ENCODE results near the gene SLC13A1. TPM values are rescaled to one million over a fixed set of nuclear protein-coding genes. Genes with fewer than 3 reads are reported as not detected.

SLC13A1 gene, protein sequence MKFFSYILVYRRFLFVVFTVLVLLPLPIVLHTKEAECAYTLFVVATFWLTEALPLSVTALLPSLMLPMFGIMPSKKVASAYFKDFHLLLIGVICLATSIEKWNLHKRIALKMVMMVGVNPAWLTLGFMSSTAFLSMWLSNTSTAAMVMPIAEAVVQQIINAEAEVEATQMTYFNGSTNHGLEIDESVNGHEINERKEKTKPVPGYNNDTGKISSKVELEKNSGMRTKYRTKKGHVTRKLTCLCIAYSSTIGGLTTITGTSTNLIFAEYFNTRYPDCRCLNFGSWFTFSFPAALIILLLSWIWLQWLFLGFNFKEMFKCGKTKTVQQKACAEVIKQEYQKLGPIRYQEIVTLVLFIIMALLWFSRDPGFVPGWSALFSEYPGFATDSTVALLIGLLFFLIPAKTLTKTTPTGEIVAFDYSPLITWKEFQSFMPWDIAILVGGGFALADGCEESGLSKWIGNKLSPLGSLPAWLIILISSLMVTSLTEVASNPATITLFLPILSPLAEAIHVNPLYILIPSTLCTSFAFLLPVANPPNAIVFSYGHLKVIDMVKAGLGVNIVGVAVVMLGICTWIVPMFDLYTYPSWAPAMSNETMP
- total RNA-seq = 10 to 100 TPM in 3 of 4 donors, not detected in 1; 26.2 to 93.2 (median 33.8) TPM

DNA sequence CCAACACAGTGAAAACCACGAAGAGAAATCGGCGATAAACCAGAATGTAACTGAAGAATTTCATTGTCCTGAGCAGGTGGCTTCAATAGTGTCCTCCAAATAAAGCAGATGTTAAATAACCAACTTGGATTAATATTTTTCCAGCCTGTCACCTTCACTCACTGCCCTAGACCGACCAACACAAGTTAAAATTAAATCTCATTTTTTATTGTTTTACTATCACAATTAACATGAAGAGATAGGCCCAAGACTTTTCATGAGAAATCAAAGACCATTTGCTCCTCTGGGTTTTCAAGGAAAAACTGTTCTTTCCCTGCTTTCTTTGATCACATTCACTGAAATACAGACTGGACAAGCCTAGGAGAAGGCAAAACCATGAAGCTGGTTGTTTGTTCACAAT lies at the start of gene SLC13A1:
TSS of gene SLC13A1 (minus strand) at position 87 of the 400 bp plus-strand sequence. CDS start at position 64, 23 bp downstream.
- H3K27ac ChIP-seq = peak within 1 kb of the TSS in 3 of 4 donors; percentile 31 to 76 (median 58)

DNA sequence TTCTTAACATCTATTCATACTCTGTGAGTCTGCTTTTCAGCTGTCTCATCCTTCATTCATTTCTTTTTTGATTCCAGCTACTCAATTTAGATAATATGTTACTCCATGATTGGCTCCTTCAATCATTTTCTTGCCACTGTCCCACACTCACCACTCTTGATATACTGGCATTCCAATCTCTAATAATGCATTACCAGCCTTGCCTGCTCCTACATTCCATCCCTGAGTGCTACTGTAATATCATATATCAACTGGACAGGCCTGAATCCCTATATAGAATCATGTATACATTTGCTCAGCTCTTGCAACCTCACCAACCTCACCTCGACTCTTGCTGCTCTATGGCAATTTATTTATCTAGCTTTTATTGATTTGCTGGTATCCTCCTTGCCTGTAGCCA lies 45.0 kb upstream of the SLC13A1 start:
- no peak for DNase-seq
- Histone ChIP-seq H3K9me3 (no peaks in the 10 kb centered on the region), H3K36me3 (no peaks in the 10 kb centered on the region), H3K27ac (no peak overlapping the region), H3K4me3 (no peak overlapping the region), H3K27me3 (no peaks in the 10 kb centered on the region), H3K4me1 (peaks cover 0 to 10% (median 0%) of the 10 kb centered on the region in 4 donors)
- TF ChIP-seq POLR2A (IDR thresholded peaks at IDR 0.05) = no peak
- TF ChIP-seq, protein P1, sequence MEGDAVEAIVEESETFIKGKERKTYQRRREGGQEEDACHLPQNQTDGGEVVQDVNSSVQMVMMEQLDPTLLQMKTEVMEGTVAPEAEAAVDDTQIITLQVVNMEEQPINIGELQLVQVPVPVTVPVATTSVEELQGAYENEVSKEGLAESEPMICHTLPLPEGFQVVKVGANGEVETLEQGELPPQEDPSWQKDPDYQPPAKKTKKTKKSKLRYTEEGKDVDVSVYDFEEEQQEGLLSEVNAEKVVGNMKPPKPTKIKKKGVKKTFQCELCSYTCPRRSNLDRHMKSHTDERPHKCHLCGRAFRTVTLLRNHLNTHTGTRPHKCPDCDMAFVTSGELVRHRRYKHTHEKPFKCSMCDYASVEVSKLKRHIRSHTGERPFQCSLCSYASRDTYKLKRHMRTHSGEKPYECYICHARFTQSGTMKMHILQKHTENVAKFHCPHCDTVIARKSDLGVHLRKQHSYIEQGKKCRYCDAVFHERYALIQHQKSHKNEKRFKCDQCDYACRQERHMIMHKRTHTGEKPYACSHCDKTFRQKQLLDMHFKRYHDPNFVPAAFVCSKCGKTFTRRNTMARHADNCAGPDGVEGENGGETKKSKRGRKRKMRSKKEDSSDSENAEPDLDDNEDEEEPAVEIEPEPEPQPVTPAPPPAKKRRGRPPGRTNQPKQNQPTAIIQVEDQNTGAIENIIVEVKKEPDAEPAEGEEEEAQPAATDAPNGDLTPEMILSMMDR (IDR thresholded peaks at IDR 0.05) = no peak

More for the DNA sequence above, at the start of gene SLC13A1:
- TF ChIP-seq, protein P1 (IDR thresholded peaks at IDR 0.05) = no peak
- no peak for TF ChIP-seq POLR2A (IDR thresholded peaks at IDR 0.05)
- Histone ChIP-seq H3K36me3 (no peaks in the 10 kb centered on the region), H3K4me1 (no peaks in the 10 kb centered on the region), H3K9me3 (no peaks in the 10 kb centered on the region), H3K4me3 (peak within 1 kb of the TSS in 3 of 4 donors; percentile 13 to 51 (median 38)), H3K27me3 (no peaks in the 10 kb centered on the region)
- DNase-seq = no peak

DNA sequence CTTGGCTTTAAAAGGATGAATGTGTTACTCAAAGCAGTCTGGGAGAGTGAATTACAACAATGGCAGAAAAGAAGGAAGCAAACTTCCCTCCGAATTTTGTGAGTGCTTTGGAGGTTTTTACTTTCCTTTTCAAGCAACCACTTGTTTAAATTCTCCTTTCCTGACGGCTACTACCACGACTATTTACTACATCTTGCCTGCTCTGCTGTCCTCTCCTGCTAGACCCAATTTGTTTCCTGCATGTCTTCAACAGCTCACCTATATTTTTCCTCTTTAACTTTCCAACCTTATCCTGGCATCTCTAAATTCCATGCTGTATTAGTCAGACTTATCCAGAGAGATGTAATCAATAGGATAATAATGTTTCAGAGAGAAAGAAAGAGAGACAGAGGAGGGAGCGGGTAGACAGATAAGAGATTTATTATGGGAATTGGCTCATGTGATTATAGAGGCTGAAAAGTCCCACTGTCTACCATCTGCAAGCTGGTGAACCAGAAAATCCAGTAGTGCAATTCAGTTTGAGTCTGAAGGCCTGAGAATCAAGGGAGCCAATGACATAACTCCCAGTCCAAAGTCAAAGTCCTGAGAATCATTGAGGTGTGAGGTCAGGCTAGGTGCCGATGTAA lies 42.8 kb upstream of the SLC13A1 start:
- H3K9me3 ChIP-seq = no peaks in the 10 kb centered on the region
- H3K36me3 ChIP-seq = no peaks in the 10 kb centered on the region
- DNase-seq = peak in 1 of 3 donors; percentile 67
- H3K4me3 ChIP-seq = no peak overlapping the region
- peaks cover 0 to 10% (median 0%) of the 10 kb centered on the region in 4 donors for H3K4me1 ChIP-seq
- no peaks in the 10 kb centered on the region for H3K27me3 ChIP-seq
- no peak for TF ChIP-seq POLR2A (IDR thresholded peaks at IDR 0.05)
- TF ChIP-seq, protein P1 (IDR thresholded peaks at IDR 0.05) = no peak
- H3K27ac ChIP-seq = peak overlapping the region in 2 of 4 donors; percentile 49 to 55

DNA sequence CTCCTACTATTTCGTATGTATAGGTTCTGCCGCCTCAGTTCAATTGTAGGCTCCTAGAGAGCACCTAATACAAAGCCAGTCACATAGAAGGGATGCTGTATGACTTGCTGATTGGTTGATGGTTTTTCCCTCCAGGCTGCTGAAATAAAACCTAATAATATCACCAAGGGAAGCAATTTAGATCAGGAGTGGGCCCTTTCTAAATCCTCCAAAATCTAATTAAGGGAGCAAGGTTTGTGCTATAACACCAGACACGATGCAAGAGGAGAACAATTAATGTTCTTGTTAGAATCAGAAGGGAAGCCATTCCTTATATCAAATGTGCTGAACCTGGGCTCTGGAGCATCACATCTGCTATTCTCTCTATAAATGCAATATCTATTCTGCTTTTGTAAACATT lies 42.0 kb upstream of the SLC13A1 start:
- Histone ChIP-seq H3K36me3 (no peaks in the 10 kb centered on the region), H3K27me3 (no peaks in the 10 kb centered on the region), H3K4me3 (no peak overlapping the region), H3K9me3 (no peaks in the 10 kb centered on the region), H3K4me1 (peaks cover 0 to 10% (median 0%) of the 10 kb centered on the region in 4 donors), H3K27ac (no peak overlapping the region)
- TF ChIP-seq, protein P1 (IDR thresholded peaks at IDR 0.05) = no peak
- TF ChIP-seq POLR2A (IDR thresholded peaks at IDR 0.05) = no peak
- DNase-seq = no peak

DNA sequence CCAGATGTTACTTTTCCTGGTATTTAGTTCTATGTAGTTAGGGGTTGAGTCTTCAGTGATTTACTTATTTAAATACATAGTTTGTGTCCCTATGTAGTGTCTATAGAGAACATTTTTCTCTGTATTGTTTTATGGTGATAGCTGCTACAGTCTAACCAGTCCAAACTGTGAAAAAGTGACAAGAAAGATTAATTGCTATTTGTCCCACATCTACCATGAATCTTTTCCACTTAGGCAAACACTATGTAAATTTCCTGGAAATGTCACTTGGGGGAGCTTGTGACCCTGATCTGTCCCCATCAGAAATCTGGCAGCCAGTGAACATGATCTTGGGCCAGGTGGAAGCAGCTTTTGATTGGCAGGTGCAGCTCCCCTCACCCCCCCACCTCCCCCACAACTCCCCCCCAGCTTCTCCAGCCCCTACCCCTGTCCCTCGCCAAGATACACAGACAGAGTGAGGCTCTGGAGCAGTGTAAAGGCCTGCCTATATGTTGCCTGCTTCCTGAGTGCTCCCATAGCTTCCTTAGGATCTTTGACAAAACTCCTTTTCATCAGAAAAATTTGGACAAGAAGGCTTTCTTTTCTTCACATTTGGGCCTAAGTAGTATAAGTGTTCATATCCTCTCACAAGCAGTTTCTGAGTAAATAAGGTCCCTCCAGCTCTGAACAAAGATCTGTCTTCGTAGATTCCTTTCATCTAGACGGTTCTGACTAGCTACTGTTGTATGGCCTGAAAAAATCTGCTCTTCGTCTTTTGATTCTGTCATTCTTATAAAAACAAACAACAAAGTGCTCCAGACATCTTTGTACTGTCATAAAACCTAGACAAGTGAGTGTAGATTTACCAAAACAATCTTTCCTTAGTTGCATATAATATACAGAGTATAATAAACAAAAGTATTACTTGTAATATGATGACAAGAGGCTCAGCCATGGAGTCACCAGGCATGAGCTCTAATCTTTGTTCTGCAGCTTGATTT lies 31.5 kb upstream of the SLC13A1 start:
- Histone ChIP-seq H3K27ac (no peak overlapping the region), H3K36me3 (no peaks in the 10 kb centered on the region), H3K27me3 (no peaks in the 10 kb centered on the region), H3K4me1 (no peaks in the 10 kb centered on the region), H3K9me3 (no peaks in the 10 kb centered on the region), H3K4me3 (no peak overlapping the region)
- DNase-seq = no peak
- TF ChIP-seq POLR2A (IDR thresholded peaks at IDR 0.05) = no peak
- TF ChIP-seq, protein P1 (IDR thresholded peaks at IDR 0.05) = no peak

Measured in Peyer's patch (tissue), 4 donors.